NOMO-1 treated with dmso at 0.1 percent for 144 hours (cell line): ENCODE measurements around the gene PANK4.

ENCODE experiments used
- DNase-seq: peaks from one replicate; lab custom pipeline; 2025; ENCODE audit not compliant: unreplicated experiment; lab: John Stamatoyannopoulos, UW

Gene PANK4

GRCh38 chr1:2480236-2480985, 46.0 kb downstream of the PANK4 start:
- DNase-seq: no peak

GRCh38 chr1:2479618-2480017, 46.8 kb downstream of the PANK4 start:
- no peak for DNase-seq

- DNase-seq: no peak
Observed at GRCh38 chr1:2479186-2479585, 47.2 kb downstream of the PANK4 start.

- no peak for DNase-seq
Observed at GRCh38 chr1:2477791-2478499, 48.5 kb downstream of the PANK4 start.

- DNase-seq: no peak
Observed at GRCh38 chr1:2477309-2477708, 49.1 kb downstream of the PANK4 start.

- DNase-seq: no peak
Observed at GRCh38 chr1:2476061-2476999, 50.1 kb downstream of the PANK4 start, which contains the start of gene PLCH2. Gene PLCH2, plus strand, starts transcription at chr1:2476289. Its CDS starts 300 bp downstream, at chr1:2476589.

- DNase-seq: no peak
Observed at GRCh38 chr1:2475571-2475970, 50.8 kb downstream of the PANK4 start.

- DNase-seq: no peak
Observed at GRCh38 chr1:2474933-2475371, 51.4 kb downstream of the PANK4 start.

- no peak for DNase-seq
Observed at GRCh38 chr1:2474104-2474844, 52.1 kb downstream of the PANK4 start.

- DNase-seq: no peak
Observed at GRCh38 chr1:2473198-2473597, 53.2 kb downstream of the PANK4 start.

GRCh38 chr1:2472561-2473177, 53.7 kb downstream of the PANK4 start:
- no peak for DNase-seq

- DNase-seq: no peak
Observed at GRCh38 chr1:2472109-2472508, 54.3 kb downstream of the PANK4 start.

- no peak for DNase-seq
Observed at GRCh38 chr1:2471587-2472001, 54.8 kb downstream of the PANK4 start.

- DNase-seq: no peak
Observed at GRCh38 chr1:2471159-2471471, 55.3 kb downstream of the PANK4 start.

GRCh38 chr1:2470290-2471158, 55.9 kb downstream of the PANK4 start:
- DNase-seq: no peak

GRCh38 chr1:2469103-2469940, 57.1 kb downstream of the PANK4 start:
- no peak for DNase-seq

GRCh38 chr1:2468540-2468939, 57.9 kb downstream of the PANK4 start:
- DNase-seq: no peak

GRCh38 chr1:2468041-2468472, 58.3 kb downstream of the PANK4 start:
- DNase-seq: no peak
